Measurements from ENCODE around the gene B3GNT2.

The B3GNT2 gene

GRCh38 chr2:62201307-62201706 is 5.4 kb downstream of the B3GNT2 start:
- H3K4me1 Mint-ChIP-seq, result peaks cover 69% of the 10 kb centered on the region
- H3K36me3 Mint-ChIP-seq (ENCODE audit: low read depth), result no peaks in the 10 kb centered on the region
- no peaks in the 10 kb centered on the region for H3K27me3 Mint-ChIP-seq (ENCODE audit: low read depth, poor library complexity)
- no peak overlapping the region for H3K4me3 Mint-ChIP-seq
- no peak overlapping the region for H3K27ac Mint-ChIP-seq
- TF ChIP-seq, protein P1, sequence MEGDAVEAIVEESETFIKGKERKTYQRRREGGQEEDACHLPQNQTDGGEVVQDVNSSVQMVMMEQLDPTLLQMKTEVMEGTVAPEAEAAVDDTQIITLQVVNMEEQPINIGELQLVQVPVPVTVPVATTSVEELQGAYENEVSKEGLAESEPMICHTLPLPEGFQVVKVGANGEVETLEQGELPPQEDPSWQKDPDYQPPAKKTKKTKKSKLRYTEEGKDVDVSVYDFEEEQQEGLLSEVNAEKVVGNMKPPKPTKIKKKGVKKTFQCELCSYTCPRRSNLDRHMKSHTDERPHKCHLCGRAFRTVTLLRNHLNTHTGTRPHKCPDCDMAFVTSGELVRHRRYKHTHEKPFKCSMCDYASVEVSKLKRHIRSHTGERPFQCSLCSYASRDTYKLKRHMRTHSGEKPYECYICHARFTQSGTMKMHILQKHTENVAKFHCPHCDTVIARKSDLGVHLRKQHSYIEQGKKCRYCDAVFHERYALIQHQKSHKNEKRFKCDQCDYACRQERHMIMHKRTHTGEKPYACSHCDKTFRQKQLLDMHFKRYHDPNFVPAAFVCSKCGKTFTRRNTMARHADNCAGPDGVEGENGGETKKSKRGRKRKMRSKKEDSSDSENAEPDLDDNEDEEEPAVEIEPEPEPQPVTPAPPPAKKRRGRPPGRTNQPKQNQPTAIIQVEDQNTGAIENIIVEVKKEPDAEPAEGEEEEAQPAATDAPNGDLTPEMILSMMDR (IDR thresholded peaks at IDR 0.05), result no peak
- no peaks in the 10 kb centered on the region for H3K9me3 Mint-ChIP-seq
- no peak for DNase-seq

DNA sequence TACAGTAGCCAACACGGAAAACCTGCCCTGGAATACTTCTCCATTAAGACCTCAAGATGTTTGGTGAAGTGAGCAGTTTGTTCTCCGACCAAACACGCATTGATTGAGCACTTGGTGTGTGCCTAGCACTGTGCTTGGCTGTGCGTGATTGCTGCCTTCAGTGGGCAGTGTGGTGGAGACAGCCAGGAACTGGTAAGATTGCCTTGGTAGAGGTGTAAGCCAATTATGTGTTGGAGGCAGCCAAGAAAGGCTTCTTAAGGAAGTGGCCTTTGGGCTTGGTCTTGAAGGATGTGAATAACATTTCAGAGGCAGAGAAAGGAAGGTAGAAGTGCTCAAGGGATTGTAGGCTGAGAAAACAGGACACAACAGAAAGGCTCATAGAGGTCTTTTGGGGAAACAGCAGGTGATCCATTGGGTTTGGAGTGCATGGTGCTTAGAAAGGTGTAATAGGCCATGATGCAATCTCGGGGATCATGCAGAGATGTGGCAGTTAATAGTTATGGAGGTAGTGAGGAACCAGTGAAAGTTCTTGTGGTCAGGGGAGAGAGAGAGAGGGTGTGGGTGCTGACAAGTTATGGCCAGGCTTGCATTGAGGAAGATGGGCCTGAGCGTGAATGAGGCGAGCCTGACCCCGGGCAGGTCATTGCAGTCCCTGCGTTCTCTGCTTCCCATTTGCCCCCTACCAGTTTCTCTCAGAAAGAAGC is 6.3 kb downstream of the B3GNT2 start:
- Mint-ChIP-seq H3K9me3 (no peaks in the 10 kb centered on the region), H3K4me1 (peaks cover 74% of the 10 kb centered on the region), H3K27me3 (ENCODE audit: low read depth, poor library complexity) (no peaks in the 10 kb centered on the region), H3K36me3 (ENCODE audit: low read depth) (no peaks in the 10 kb centered on the region), H3K4me3 (peak overlapping the region; percentile 19), H3K27ac (peak overlapping the region; percentile 52)
- TF ChIP-seq, protein P1 (IDR thresholded peaks at IDR 0.05), result no peak
- DNase-seq, result no peak

DNA sequence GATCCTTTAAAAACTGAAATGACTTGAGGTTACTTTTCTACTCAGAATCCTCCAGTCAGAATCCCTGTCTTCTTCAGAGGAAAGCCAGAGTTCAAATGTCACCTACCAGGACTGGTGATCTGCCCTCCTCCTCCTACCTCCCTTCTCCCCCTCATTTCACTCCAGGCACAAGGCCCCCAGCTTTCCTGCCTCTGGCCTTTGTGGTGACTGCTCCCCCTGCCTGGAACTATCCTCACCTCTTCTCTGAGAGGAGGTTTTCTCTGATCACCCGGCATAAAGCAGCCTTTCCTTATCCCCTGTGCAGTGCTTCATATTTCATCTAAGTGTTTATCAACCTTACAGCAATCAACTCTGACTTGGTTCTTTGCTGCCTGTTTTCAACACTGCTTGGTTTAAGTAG is 6.8 kb downstream of the B3GNT2 start:
- no peak for DNase-seq
- Mint-ChIP-seq H3K27me3 (ENCODE audit: low read depth, poor library complexity) (no peaks in the 10 kb centered on the region), H3K4me3 (no peak overlapping the region), H3K36me3 (ENCODE audit: low read depth) (peaks cover 2% of the 10 kb centered on the region), H3K27ac (peak overlapping the region; percentile 31), H3K4me1 (peaks cover 74% of the 10 kb centered on the region), H3K9me3 (no peaks in the 10 kb centered on the region)
- TF ChIP-seq, protein P1 (IDR thresholded peaks at IDR 0.05), result no peak

DNA sequence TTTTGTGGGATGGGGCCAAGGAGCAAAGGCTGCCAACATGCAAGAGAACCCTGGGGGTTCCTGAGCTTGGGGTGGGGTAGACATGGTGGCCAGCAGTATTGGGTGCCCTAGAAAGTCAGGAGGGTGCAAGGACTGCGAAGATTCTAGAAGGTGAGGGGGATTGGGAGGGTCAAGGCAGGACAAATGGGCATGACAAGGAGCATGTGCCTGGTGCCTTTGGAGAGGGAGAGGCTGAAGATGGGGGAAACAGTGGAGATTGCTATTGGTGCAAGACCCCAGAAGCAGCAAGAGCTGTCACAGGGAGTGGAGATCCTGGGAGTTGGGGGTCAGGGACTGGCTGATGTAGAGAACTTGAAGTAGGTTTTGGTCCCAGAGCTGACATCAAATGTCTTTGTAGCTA is 7.5 kb downstream of the B3GNT2 start:
- no peaks in the 10 kb centered on the region for H3K9me3 Mint-ChIP-seq
- H3K4me3 Mint-ChIP-seq, result no peak overlapping the region
- peaks cover 7% of the 10 kb centered on the region for H3K36me3 Mint-ChIP-seq (ENCODE audit: low read depth)
- no peak overlapping the region for H3K27ac Mint-ChIP-seq
- DNase-seq, result no peak
- TF ChIP-seq, protein P1 (IDR thresholded peaks at IDR 0.05), result no peak
- no peaks in the 10 kb centered on the region for H3K27me3 Mint-ChIP-seq (ENCODE audit: low read depth, poor library complexity)
- H3K4me1 Mint-ChIP-seq, result peaks cover 74% of the 10 kb centered on the region

DNA sequence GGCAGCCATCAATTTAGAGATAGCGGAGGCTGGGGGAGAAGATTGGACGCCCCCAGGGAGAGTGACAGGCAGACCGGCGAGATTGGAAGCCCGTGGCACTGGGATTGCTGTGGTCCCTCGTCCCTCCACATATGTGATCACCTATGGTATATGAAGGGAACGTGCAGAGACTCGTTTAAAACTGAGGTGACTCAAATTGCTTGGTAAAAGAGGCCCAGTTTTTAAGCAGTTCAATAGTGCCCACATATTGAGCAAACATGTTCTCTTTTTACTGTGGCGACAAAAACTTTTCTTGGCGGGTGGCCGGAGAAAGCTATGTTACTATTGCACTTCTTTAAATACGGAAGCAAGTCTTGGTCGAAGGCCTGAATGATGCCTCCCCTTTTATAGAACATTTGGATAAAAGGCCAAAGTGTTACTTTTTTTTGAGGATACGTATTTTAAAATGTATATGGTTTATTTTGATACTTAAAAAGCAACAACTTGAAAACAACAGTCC is 9.1 kb downstream of the B3GNT2 start:
- peaks cover 4% of the 10 kb centered on the region for H3K9me3 Mint-ChIP-seq
- no peak overlapping the region for H3K4me3 Mint-ChIP-seq
- TF ChIP-seq, protein P1 (IDR thresholded peaks at IDR 0.05), result no peak
- peaks cover 67% of the 10 kb centered on the region for H3K4me1 Mint-ChIP-seq
- peaks cover 21% of the 10 kb centered on the region for H3K36me3 Mint-ChIP-seq (ENCODE audit: low read depth)
- no peak for DNase-seq
- no peaks in the 10 kb centered on the region for H3K27me3 Mint-ChIP-seq (ENCODE audit: low read depth, poor library complexity)
- H3K27ac Mint-ChIP-seq, result no peak overlapping the region

- no peaks in the 10 kb centered on the region for H3K27me3 Mint-ChIP-seq (ENCODE audit: low read depth, poor library complexity)
- peaks cover 25% of the 10 kb centered on the region for H3K36me3 Mint-ChIP-seq (ENCODE audit: low read depth)
- peak overlapping the region; percentile 49 for H3K27ac Mint-ChIP-seq
- no peak for DNase-seq
- H3K9me3 Mint-ChIP-seq, result peaks cover 7% of the 10 kb centered on the region
- H3K4me1 Mint-ChIP-seq, result peaks cover 62% of the 10 kb centered on the region
- no peak overlapping the region for H3K4me3 Mint-ChIP-seq
- TF ChIP-seq, protein P1 (IDR thresholded peaks at IDR 0.05), result no peak
Observed at GRCh38 chr2:62205554-62205953, 9.6 kb downstream of the B3GNT2 start.

Data from nephron progenitor cell (in vitro differentiated cells).